ENCODE measurements around the gene LRFN2.

Gene LRFN2

DNA sequence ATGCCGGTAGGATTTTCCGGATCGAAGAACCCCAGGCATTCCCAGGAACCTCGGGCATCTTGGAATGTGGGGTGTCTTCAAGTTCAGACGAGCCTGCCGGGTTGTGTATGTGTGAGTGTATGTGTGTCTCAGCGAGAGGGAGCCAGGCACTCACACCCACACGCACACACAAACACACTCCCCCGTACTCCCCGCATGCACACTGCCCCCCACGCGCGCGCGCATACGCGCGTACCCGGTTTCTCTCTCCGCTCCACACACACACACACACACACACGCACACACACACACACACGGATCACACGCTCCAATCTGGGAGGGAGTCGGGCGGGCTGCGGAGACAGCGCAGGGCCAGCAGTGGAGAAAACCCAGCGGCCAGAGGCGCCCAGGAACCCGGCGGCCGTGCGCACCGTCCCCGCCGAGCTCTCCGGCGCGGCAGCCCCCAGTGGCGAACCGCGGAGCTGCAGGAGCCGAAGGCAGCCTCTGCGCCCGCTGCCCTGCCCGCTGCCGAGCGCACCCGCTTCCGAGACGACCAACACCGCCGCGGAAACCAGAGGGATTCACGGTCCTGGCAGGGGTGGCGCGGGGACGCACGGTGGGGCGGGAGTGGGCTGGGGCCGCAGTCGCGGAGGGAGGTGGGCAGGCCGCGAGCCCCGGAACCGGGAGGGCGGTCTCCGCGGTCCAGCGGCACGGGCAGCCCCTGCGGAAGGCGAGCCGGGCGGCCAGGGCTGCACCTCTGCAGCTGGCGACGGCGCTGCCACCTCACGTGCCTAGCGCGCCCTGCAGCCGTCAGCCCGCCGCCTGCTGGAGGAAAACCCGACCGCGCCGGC is at the start of gene LRFN2:
LRFN2 (minus strand) TSS at position 125 of the 830 bp plus-strand sequence.
- peak; percentile 81 for DNase-seq

- DNase-seq = peak; percentile 80
Measured at GRCh38 chr6:40634429-40634828, 47.3 kb upstream of the LRFN2 start.

GRCh38 chr6:40631744-40632143 is 44.6 kb upstream of the LRFN2 start:
- DNase-seq = no peak

DNA sequence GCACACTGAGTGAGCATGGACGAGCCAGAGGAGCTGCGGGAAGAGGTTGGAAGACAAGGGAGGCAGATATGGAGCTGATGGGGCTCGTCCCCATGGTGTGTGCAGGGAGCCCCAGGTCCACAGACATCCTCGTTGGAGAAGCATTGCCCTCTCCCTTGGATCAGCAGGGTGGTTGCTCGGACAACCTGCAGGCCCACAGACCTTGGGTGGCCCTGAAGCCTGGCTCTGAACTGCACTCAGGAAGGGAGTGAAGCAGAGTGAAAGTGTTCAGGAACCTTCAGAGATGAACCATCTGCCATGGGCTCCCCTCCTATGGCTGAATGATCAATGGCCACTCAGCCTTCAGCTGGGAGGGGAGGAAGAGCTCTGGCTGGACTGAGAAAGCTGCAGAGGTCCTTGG is 43.3 kb upstream of the LRFN2 start:
- DNase-seq = no peak

GRCh38 chr6:40630051-40630450 is 42.9 kb upstream of the LRFN2 start:
- DNase-seq = no peak

GRCh38 chr6:40629463-40629862 is 42.3 kb upstream of the LRFN2 start:
- DNase-seq = no peak

- no peak for DNase-seq
Measured at GRCh38 chr6:40627316-40627715, 40.2 kb upstream of the LRFN2 start.

- no peak for DNase-seq
Measured at GRCh38 chr6:40626886-40627285, 39.7 kb upstream of the LRFN2 start.

DNA sequence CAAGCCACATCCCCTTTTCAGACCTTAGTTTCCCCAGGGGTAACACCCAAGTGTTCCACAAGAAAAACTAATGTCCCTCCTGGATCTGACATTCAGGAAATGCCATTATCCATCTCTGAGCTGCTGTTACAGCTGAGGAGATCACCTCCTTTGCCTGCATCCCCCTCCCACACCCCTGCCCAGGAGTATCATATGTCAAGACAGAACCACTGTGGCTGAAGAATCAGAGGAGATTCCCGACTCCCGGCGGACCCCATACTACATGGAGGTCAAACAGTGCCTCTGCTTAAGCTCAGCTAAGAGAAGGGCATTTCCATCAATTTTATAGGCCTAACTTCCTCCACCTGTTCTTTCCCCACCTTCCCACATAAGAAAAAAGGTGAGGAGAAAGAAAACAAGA is 36.8 kb upstream of the LRFN2 start:
- no peak for DNase-seq

DNA sequence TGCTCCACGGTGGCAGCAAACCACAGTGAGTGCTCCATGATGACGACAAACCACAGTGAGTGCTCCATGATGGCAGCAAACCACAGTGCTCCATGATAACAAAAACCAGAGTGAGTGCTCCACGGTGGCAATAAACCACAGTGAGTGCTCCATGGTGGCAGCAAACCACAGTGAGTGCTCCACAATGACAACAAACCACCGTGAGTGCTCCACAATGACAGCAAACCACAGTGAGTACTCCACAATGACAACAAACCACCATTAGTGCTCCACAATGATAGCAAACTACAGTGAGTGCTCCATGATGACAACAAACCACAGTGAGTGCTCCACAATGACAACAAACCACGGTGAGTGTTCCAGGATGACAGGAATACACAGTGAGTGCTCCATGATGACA is 36.0 kb upstream of the LRFN2 start:
- DNase-seq = no peak

DNA sequence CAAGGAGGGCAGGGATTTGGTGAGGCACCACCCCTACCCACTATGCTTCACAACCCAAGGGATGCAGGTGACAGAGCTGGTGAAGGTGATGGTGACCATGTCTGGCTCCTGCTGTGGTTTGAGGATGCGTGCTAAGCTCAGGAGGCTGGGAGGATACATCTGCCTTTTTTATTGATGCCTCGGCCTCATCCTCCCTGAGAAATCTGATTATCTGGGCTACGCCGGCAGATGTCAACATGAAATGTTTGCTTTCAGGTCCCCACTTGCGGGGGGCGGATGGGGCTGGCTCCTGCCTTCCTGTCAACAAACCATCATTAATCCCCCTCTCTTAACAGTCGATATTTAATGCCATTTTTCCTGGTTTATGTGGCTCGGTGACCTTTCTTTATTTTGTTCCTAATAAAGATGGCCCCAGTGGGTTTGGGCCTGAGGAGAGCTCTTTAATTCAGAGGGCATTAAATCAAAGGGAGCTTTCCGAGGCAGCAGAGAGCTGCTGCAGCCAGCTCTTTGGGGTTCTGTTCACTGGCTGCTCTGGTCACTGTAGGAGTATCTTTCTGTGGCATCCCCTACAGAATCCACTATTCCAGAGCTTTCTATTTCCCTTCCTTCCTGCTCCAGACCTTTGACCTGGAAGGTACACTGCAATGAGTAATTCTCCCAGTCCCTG is 33.5 kb upstream of the LRFN2 start:
- no peak for DNase-seq

- DNase-seq = no peak
Measured at GRCh38 chr6:40614671-40615070, 27.5 kb upstream of the LRFN2 start.

- no peak for DNase-seq
Measured at GRCh38 chr6:40611912-40612311, 24.7 kb upstream of the LRFN2 start.

DNA sequence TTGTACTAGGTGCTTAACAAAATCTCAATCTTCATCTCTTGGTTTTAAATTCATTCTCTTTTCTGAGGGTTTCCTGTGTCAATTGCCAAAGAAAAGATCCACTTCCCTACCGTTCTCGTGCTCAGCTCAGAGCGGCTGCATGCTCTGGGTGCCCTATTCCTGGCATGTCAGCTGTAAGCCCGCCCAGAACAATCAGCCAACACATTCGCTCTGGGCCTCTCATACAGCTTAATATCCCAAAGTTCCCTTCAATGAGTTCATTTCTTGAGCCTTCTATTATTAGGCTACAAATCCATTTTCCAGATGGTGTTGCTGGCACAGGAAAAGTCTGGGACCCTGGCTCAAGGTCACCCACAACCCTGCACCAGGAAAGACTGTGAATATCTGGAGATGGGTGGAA is 24.3 kb upstream of the LRFN2 start:
- DNase-seq = no peak

- DNase-seq = no peak
Measured at GRCh38 chr6:40610229-40610628, 23.1 kb upstream of the LRFN2 start.

- no peak for DNase-seq
Measured at GRCh38 chr6:40606981-40607380, 19.8 kb upstream of the LRFN2 start.

DNA sequence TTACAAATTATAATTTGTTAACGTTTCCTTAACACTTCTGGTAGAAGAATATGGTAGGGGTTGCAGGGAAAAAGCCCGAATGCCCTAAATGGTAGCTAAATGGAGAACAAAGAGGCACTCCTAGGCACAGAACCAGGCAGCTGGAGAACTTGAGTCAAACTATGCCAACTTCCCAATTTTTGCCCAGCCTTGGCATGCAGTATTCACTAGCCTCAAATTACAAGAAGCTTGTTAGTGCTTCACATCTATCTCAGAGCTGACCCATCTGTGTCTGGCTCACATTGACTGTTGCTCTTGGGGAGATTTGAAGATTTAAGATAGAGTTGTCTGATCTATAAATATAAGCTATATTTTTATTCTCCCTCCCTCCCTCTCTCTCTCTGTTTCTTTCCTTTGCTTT is 19.4 kb upstream of the LRFN2 start:
- no peak for DNase-seq

DNA sequence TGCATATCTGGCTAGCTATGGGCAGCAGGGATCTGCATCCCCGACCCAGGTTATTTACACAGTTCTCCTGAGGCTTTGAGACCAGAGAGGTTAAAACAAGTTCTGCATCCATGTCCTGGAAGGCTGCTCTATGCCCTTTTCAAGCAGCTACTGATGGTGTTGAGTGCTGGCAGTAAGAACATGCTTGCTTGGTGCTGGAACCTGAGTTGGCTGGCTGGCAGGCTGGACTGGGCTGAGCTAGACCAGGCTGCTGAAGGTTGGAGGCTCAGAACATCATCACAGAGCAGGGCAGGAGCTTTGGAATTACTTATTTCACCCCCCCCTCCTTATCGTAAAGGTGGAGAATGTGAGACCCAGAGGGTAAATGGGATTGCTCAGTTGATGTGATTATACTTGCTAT is 16.9 kb upstream of the LRFN2 start:
- DNase-seq = no peak

DNA sequence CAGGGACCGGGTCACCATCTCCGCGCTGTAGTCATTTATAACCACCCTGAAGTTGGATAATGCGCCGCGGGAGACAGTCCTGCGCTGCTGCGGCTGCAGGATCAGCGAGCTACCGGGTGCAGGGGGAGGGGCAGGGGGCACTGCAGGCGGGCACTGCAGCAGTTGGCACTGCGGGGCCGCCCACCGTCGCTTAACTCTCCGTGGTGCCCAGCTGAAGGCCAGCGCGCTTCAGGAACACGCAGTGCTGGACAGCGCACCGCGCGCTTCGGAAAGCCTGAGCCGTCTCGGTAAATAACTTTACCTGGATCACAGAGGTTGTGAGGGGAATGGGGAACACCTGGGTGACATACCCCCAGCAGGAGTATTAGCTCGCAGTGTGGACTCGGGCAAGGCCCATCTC is 12.4 kb upstream of the LRFN2 start:
- no peak for DNase-seq

- no peak for DNase-seq
Measured at GRCh38 chr6:40598516-40598915, 11.4 kb upstream of the LRFN2 start.

- DNase-seq = no peak
Measured at GRCh38 chr6:40597301-40597700, 10.1 kb upstream of the LRFN2 start.

DNA sequence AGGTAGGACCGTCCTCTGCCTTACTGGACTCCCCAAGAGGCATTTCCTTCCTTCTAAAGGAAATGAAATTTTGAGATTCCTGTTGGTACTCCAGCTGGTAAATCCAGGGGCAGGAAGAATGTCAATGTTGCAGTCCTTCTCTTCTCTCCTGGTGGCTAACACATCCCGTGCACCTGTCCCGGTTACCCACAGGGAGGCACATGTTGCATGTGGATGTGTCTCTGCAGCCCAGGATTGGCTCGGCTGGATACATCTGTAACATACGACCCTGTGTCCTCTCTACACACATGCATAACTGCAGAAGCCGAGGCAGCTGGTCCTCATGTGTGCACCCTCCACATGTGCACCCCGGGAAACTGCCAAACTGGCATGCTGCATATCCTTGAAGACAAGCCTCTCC is 1.3 kb upstream of the LRFN2 start:
- DNase-seq = no peak

DNA sequence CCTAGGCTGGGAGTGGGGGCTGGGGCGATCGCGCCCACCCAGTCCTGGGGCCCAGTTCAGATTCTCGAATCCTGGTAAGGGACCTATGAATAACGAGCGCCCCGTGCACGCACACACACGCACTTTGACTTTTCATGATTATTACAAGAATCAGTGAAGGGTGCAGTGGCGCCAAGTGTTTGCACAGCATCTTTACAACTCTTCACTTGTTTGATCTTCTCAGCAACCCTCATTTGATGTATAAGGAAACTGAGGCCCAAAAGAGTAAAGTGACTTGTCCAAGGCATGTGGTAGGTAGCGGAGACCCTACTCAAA is 863 bp upstream of the LRFN2 start:
- DNase-seq = no peak

DNA sequence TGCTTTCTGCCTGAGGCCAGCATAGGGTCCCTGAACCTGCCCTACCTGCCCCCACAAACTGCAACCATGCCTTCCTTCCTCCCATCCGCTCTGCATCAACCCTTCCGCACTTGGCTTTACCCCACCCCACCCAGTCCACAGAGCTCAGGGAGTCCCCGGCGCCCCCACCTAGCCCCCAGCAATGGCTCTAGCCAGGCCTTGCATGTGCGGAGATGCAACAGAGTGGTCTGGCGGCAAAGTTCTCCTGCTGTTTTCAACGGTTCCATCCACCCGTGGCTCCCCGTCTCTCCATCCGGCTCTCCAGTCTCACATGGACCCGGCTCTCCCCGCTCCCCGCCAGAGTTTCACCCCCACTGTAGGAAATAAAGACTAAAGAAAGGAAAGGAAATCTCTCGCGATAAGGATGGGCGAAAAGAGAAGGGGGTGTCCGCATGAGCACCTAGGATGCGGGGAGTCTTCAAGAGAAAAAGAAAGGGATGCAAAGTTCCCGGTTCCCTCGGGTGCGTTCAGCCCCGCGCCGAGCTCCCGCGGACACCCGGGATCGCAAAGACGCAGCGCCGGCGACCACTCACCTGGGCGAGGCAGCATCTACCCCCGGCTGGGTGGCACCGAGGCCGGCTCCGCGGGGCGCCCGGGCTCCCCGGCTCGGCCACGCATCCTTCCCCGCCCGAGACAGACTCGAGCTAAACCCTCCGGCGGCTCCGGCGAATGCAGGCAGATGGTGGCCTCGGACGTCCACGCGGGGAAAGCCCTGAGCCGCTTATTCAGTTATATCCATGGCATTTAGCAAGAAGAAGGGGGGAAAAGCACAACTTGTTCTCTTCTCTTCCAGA is 579 bp downstream of the LRFN2 start:
- DNase-seq = peak; percentile 37
